Measurements from ENCODE around the gene NEDD4L.

NEDD4L gene

GRCh38 chr18:58204776-58205442 is 160.9 kb downstream of the NEDD4L start:
- in situ Hi-C loops (cut with MboI; ENCODE audit: low sequenced_read_pairs): no loop called here

GRCh38 chr18:58205443-58206160 is 161.6 kb downstream of the NEDD4L start:
- in situ Hi-C loops (cut with MboI; ENCODE audit: low sequenced_read_pairs): no loop called here

GRCh38 chr18:58207520-58208152 is 163.6 kb downstream of the NEDD4L start:
- in situ Hi-C loops (cut with MboI; ENCODE audit: low sequenced_read_pairs): no loop called here

- in situ Hi-C loops (cut with MboI; ENCODE audit: low sequenced_read_pairs): no loop called here
Measured at GRCh38 chr18:58208207-58208932, 164.3 kb downstream of the NEDD4L start.

- in situ Hi-C loops (cut with MboI; ENCODE audit: low sequenced_read_pairs): no loop called here
Measured at GRCh38 chr18:58209326-58209725, 165.3 kb downstream of the NEDD4L start.

- in situ Hi-C loops (cut with MboI; ENCODE audit: low sequenced_read_pairs): no loop called here
Measured at GRCh38 chr18:58211510-58211909, 167.5 kb downstream of the NEDD4L start.

GRCh38 chr18:58212274-58212673 is 168.2 kb downstream of the NEDD4L start:
- in situ Hi-C loops (cut with MboI; ENCODE audit: low sequenced_read_pairs): no loop called here

- in situ Hi-C loops (cut with MboI; ENCODE audit: low sequenced_read_pairs): no loop called here
Measured at GRCh38 chr18:58213440-58213839, 169.4 kb downstream of the NEDD4L start.

- in situ Hi-C loops (cut with MboI; ENCODE audit: low sequenced_read_pairs): no loop called here
Measured at GRCh38 chr18:58215011-58215410, 171.0 kb downstream of the NEDD4L start.

- in situ Hi-C loops (cut with MboI; ENCODE audit: low sequenced_read_pairs): no loop called here
Measured at GRCh38 chr18:58216071-58216481, 172.1 kb downstream of the NEDD4L start.

GRCh38 chr18:58217052-58217451 is 173.0 kb downstream of the NEDD4L start:
- in situ Hi-C loops (cut with MboI; ENCODE audit: low sequenced_read_pairs): no loop called here

- in situ Hi-C loops (cut with MboI; ENCODE audit: low sequenced_read_pairs): no loop called here
Measured at GRCh38 chr18:58218117-58218516, 174.1 kb downstream of the NEDD4L start.

- in situ Hi-C loops (cut with MboI; ENCODE audit: low sequenced_read_pairs): no loop called here
Measured at GRCh38 chr18:58221060-58221725, 177.2 kb downstream of the NEDD4L start.

GRCh38 chr18:58222432-58223125 is 178.6 kb downstream of the NEDD4L start:
- in situ Hi-C loops (cut with MboI; ENCODE audit: low sequenced_read_pairs): no loop called here

- in situ Hi-C loops (cut with MboI; ENCODE audit: low sequenced_read_pairs): no loop called here
Measured at GRCh38 chr18:58223717-58224424, 179.8 kb downstream of the NEDD4L start.

- in situ Hi-C loops (cut with MboI; ENCODE audit: low sequenced_read_pairs): no loop called here
Measured at GRCh38 chr18:58224425-58224750, 180.4 kb downstream of the NEDD4L start.

- in situ Hi-C loops (cut with MboI; ENCODE audit: low sequenced_read_pairs): no loop called here
Measured at GRCh38 chr18:58225101-58225500, 181.1 kb downstream of the NEDD4L start.

- in situ Hi-C loops (cut with MboI; ENCODE audit: low sequenced_read_pairs): no loop called here
Measured at GRCh38 chr18:58226429-58226828, 182.4 kb downstream of the NEDD4L start.

GRCh38 chr18:58227361-58227930 is 183.4 kb downstream of the NEDD4L start:
- in situ Hi-C loops (cut with MboI; ENCODE audit: low sequenced_read_pairs): no loop called here

Measured in HL-60/S4 (cell line).